H1 (cell line): ENCODE data around the gene BRIP1. TPM values are rescaled to one million over a fixed set of nuclear protein-coding genes. Genes with fewer than 3 reads are reported as not detected.

Experiments used
- ASH2L ChIP-seq: fragments of 200-600, 300-600 bp; sonication (generic); IDR thresholded peaks from one replicate; pipeline ENCODE4 v1.7.1; 2017; ENCODE audit warnings: low read length
- ATF2 ChIP-seq: IDR thresholded peaks from 2 replicates; pipeline ENCODE4 v1.6.1; 2012; ENCODE audit warnings: low read length, inconsistent platforms
- CBX5 ChIP-seq: fragments of 300-800, 300-1000 bp; sonication (generic); IDR thresholded peaks from 2 replicates; pipeline ENCODE4 v1.7.1; 2016; ENCODE audit warnings: antibody characterized with exemption, low read length, low read depth
- CBX8 ChIP-seq: fragments of 300-800, 300-1000 bp; sonication (generic); IDR thresholded peaks from 2 replicates; pipeline ENCODE4 v1.7.1; 2016; ENCODE audit warnings: low read depth, low read length, borderline replicate concordance
- EZH2 ChIP-seq: fragments of 200-600 bp; sonication (generic); IDR thresholded peaks from 2 replicates; pipeline ENCODE4 v1.7.1; 2012; ENCODE audit warnings: low read depth, mild to moderate bottlenecking, moderate library complexity, low read length, inconsistent platforms; ENCODE audit not compliant: severe bottlenecking
- MAFK ChIP-seq: IDR thresholded peaks from 2 replicates; pipeline ENCODE4 v1.6.1; 2012; ENCODE audit warnings: low read depth, mild to moderate bottlenecking, improper control_type of control experiment, low read length
- SIRT6 ChIP-seq: IDR thresholded peaks from one replicate; pipeline ENCODE4 v1.7.1; 2012; ENCODE audit warnings: low read length, inconsistent platforms
- SIX5 ChIP-seq: IDR thresholded peaks from 2 replicates; pipeline ENCODE4 v1.6.1; 2011; ENCODE audit warnings: mild to moderate bottlenecking, low read depth, low read length
- SRF ChIP-seq: IDR thresholded peaks from 2 replicates; pipeline ENCODE4 v1.6.1; 2011; ENCODE audit warnings: mild to moderate bottlenecking, low read depth, low read length, moderate library complexity
- TBP ChIP-seq: IDR thresholded peaks from 2 replicates; pipeline ENCODE4 v1.6.1; 2011; ENCODE audit warnings: low read depth, low read length, improper control_type of control experiment
- polyA plus RNA-seq, 7 experiments: library from polyadenylated mRNA; depleted of rRNA in 3 of 7; stranded (reverse) in 5 of 7; unstranded in 2 of 7; fragments of >200 nt in 5 of 7; fragments of 200-250 nt in 2 of 7; gene quantifications; 1 replicate in 5 of 7; 2 replicates in 1 of 7; 4 replicates in 1 of 7; pipeline versions ENCODE4 v1.2.1 to v1.2.3, GENCODE V29; 2011 to 2013; ENCODE audit warnings: missing spikeins in 2 of 7, mixed read lengths in 2 of 7
- total RNA-seq: library from RNA; stranded (reverse); fragmentation: NEBNext Ultra II Directional; extraction: Animal tissue kit (Norgen Biotek cat#: 25700); gene quantifications from 2 replicates; pipeline ENCODE4 v1.2.1, GENCODE V29; 2021

Gene BRIP1
- total and polyA plus RNA-seq, 2 of the 8 experiments (the other 6 are each of a cell fraction or from before 2014, with no cell fraction given), result 5.8 to 19.2 TPM

- TF ChIP-seq ATF2 (no peak), SIRT6 (no peak), MAFK (no peak), CBX5 (no peak), SIX5 (no peak), SRF (no peak), CBX8 (no peak), ASH2L (no peak), EZH2 (no peak), TBP (no peak)
Measured at GRCh38 chr17:61716225-61716829, 147.0 kb downstream of the BRIP1 start (continued).
